NCI-H1092 treated with DMSO at 0.1 percent for 48 hours (cell line): ENCODE measurements around the gene ZNF470.

Experiments
- DNase-seq: peaks from one replicate; lab custom pipeline; 2025; lab: John Stamatoyannopoulos, UW

The ZNF470 gene

GRCh38 chr19:56567274-56568120 is at the start of gene ZNF470:
Gene ZNF470 (plus strand): TSS chr19:56567468. CDS start chr19:56570312, 2,844 bp downstream.
- peak; percentile 64 for DNase-seq

DNA sequence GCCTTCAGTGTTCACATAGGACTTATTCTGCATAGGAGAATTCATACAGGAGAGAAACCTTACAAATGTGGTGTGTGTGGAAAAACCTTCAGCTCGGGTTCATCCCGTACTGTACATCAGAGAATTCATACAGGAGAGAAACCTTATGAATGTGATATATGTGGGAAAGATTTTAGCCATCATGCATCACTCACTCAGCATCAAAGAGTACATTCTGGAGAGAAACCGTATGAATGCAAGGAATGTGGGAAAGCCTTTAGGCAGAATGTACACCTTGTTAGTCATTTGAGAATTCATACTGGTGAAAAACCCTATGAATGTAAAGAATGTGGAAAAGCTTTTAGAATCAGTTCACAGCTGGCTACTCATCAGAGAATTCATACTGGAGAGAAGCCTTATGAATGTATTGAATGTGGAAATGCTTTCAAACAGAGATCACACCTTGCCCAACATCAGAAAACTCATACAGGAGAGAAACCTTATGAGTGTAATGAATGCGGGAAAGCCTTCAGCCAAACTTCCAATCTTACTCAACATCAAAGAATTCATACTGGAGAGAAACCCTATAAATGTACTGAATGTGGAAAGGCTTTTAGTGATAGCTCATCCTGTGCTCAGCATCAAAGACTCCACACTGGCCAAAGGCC is 41.9 kb upstream of the ZNF470 start:
- no peak for DNase-seq

DNA sequence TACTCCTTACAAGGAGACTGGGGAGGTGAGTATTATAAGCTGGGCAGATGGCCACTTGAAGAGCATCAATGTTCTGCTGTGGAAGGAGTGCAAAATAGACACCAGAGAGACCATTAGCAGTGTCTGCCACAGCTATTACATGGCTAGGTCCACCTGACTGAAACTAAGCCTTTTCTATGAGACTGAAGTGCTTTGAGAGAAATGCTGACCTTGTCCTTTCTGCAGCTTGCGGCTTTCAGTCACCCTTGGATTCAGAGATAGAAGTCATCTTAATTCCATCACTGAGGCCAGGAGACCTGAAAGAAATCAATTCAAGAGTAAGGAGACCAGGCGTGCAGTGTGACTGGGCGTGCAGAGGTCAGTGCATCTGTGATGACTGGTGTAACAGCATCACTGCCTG is 29.8 kb upstream of the ZNF470 start:
- DNase-seq: no peak

GRCh38 chr19:56538254-56538760 is 29.0 kb upstream of the ZNF470 start:
- peak; percentile 90 for DNase-seq

GRCh38 chr19:56538761-56539263 is 28.5 kb upstream of the ZNF470 start, which contains the start of gene ZFP28:
Gene ZFP28 (plus strand): TSS chr19:56538948. CDS start chr19:56539019, 71 bp downstream.
- DNase-seq: peak; percentile 71

GRCh38 chr19:56543776-56544175 is 23.5 kb upstream of the ZNF470 start:
- DNase-seq: no peak

DNA sequence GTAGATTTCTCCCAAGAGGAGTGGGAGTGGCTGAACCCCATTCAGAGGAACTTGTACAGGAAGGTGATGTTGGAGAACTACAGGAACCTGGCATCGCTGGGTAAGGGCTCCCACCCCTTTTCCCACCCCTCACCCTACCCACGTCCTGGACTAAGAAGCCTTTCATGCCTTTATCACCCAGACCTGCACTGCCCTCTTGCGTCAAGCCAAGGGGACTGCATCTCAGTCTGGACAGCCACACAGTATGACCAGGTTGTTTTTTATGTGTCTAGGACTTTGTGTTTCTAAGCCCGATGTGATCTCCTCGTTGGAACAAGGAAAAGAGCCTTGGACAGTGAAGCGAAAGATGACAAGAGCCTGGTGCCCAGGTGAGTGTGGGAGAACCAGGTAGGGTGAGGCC is 19.7 kb upstream of the ZNF470 start:
- no peak for DNase-seq

- no peak for DNase-seq
Measured at GRCh38 chr19:56554272-56554869, 12.9 kb upstream of the ZNF470 start.

GRCh38 chr19:56562766-56563165 is 4.5 kb upstream of the ZNF470 start:
- DNase-seq: no peak

DNA sequence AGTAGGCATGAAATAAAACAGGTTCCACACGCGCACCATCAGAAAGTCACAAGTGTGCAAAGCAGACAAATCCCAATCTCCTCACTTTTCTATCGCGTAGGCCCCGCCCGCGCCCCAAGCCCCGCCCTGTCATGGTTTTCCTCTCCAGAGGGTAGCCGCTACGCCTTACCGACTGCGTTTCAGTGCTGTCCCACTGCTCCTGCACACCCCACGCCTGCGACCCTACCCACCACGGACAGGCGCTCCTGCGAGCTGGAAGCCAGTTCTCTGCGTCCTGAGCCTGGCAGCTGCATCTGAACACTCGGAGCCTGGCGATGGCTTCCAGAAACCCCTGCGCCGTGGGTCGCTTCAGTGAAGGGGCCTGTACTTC is 379 bp upstream of the ZNF470 start:
- no peak for DNase-seq

GRCh38 chr19:56572589-56572988 is 5.3 kb downstream of the ZNF470 start:
- DNase-seq: no peak

GRCh38 chr19:56573914-56574313 is 6.6 kb downstream of the ZNF470 start:
- DNase-seq: no peak

DNA sequence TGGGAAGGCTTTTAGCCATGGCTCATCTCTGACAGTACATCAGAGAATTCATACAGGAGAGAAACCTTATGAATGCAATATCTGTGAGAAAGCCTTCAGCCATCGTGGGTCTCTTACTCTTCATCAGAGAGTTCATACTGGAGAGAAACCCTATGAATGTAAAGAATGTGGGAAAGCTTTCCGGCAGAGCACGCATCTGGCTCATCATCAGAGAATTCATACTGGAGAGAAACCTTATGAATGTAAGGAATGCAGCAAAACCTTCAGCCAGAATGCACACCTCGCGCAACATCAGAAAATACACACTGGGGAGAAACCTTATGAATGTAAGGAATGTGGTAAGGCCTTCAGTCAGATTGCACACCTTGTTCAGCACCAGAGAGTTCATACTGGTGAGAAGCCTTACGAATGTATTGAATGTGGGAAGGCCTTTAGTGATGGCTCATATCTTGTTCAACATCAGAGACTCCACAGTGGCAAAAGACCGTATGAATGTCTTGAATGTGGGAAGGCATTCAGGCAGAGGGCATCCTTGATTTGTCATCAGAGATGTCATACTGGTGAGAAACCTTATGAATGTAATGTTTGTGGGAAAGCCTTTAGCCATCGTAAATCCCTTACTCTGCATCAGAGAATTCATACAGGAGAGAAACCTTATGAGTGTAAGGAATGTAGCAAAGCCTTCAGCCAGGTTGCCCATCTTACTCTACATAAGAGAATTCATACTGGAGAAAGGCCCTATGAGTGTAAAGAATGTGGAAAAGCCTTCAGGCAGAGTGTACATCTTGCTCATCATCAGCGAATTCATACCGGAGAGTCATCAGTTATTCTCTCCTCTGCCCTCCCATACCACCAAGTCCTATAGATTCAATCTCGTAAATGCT is 10.7 kb downstream of the ZNF470 start:
- no peak for DNase-seq

DNA sequence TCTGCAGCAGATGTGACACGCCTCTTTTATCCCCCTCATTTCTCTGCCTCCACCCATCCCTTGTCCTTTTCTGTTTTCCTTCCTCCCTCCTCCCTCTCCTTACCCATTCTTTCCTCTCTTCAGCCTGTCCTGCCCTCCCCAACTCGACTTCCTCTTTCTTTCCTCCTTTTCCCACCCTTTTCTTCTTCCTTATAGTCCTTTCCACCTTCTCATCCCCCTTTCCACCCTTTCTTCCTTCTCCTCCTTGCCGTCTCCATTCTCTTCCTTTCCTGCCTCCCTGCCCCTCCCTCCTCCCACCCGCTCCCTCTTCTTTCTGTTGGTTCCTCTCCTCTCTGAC is 27.1 kb downstream of the ZNF470 start:
- DNase-seq: no peak

DNA sequence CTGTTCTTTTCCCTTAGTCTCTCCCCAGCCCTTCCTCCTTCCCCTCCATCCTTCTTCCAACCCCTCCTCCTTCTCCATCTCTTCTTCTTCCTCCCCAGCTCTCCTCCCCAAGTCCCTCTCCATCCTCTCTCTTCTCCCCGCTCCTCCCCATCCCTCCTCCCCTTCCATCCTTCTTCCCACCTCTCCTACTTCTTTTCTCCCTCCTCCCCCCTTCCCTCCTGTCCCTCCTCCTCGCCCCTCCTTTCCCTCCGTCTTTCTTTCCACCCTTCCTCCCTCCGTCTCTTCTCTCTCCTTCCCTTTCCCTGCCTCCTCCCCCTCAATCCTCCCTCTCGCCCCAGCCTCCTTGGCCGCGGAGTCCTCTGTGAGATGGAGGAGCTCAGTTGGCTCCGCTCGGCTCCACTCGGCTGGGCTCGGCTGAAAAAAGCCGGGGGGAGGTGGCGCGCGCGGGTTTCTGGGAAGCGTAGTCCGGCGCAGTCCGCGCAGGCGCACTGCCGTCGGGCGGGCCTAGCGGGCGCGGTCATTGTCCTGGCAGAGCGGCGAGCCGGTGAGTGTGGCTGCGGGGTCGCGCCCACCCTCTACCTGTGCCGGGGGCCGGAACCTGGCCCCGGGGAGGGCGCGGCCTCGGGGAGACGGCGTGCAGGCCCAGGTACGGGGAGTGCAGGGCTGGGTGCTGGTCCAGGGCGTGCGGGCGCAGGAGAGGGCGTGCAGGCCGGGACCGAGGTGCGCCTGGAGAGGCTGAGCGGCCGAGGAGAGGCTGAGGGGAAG is 27.7 kb downstream of the ZNF470 start, which contains the start of gene ZNF71:
ZNF71 (plus strand) TSS at position 520 of the 765 bp plus-strand sequence. CDS start 6,257 bp downstream, outside the sequence.
- DNase-seq: peak; percentile 81

DNA sequence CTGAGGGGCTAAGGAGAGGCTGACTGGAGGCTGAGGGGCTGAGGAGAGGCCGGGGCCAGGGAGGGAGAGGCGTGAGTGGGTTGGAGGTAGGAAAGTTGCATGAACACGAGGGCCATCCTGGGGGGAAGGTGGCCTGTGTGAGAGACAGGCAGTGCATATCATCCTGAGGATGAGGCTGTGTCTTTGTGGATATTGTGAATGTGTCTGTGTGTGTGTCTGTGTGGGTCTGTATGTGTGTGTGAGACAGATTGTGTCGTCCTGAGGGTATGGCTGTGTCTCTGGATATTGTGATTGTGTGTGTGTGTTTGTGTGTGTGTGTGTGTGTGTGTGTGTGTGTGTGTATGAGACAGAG is 28.3 kb downstream of the ZNF470 start:
- no peak for DNase-seq

- DNase-seq: no peak
Measured at GRCh38 chr19:56596676-56597075, 29.4 kb downstream of the ZNF470 start.

DNA sequence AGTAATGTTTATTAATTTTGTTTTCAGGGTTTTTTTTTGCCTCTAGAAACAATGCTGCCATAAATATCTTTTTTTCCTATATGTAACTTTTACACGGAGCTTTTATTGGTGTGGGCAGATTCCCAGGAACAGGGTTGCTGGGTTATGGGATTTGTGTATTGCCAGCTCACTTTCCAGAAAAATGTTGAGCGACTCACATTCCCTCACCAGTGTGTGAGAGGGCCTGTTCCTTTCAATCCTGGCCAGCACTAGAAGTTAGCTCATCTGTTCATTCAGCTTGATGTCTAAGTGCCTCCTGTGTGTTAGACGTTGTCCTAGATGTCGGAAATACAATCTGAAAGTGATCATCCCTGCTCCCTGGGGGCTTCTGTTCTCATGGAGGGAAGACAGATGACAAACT is 30.4 kb downstream of the ZNF470 start:
- DNase-seq: no peak

GRCh38 chr19:56601375-56601774 is 34.1 kb downstream of the ZNF470 start:
- no peak for DNase-seq

GRCh38 chr19:56603829-56604228 is 36.6 kb downstream of the ZNF470 start:
- no peak for DNase-seq
